ENCODE results near the gene ENO4.

Gene ENO4

GRCh38 chr10:116831086-116831485 lies 18.2 kb upstream of the ENO4 start:
- no peak for FAIRE-seq

GRCh38 chr10:116831790-116832189 lies 17.5 kb upstream of the ENO4 start:
- FAIRE-seq: no peak

- FAIRE-seq: no peak
These were observed 15.0 kb upstream of the ENO4 start for GRCh38 chr10:116833986-116834985.

GRCh38 chr10:116835658-116836057 lies 13.6 kb upstream of the ENO4 start:
- no peak for FAIRE-seq

- FAIRE-seq: no peak
These were observed 13.2 kb upstream of the ENO4 start for GRCh38 chr10:116836083-116836482.

- no peak for FAIRE-seq
These were observed 12.3 kb upstream of the ENO4 start for GRCh38 chr10:116836902-116837523.

- no peak for FAIRE-seq
These were observed 11.1 kb upstream of the ENO4 start for GRCh38 chr10:116838143-116838725.

GRCh38 chr10:116840389-116841075 lies 8.8 kb upstream of the ENO4 start:
- no peak for FAIRE-seq

- FAIRE-seq: no peak
These were observed 3.5 kb upstream of the ENO4 start for GRCh38 chr10:116845823-116846222.

GRCh38 chr10:116848032-116848943 lies 1.0 kb upstream of the ENO4 start:
- FAIRE-seq: no peak

GRCh38 chr10:116848944-116849247 lies 403 bp upstream of the ENO4 start:
- no peak for FAIRE-seq

GRCh38 chr10:116850058-116850611 lies 836 bp downstream of the ENO4 start:
- no peak for FAIRE-seq

GRCh38 chr10:116852246-116852645 lies 2.9 kb downstream of the ENO4 start:
- no peak for FAIRE-seq

- FAIRE-seq: no peak
These were observed 4.0 kb downstream of the ENO4 start for GRCh38 chr10:116853287-116853686.

- FAIRE-seq: no peak
These were observed 4.4 kb downstream of the ENO4 start for GRCh38 chr10:116853701-116854100.

GRCh38 chr10:116857156-116857555 lies 7.9 kb downstream of the ENO4 start:
- FAIRE-seq: no peak

- no peak for FAIRE-seq
These were observed 12.5 kb downstream of the ENO4 start for GRCh38 chr10:116861796-116862195.

- no peak for FAIRE-seq
These were observed 15.1 kb downstream of the ENO4 start for GRCh38 chr10:116864436-116864835.

- FAIRE-seq: no peak
These were observed 16.8 kb downstream of the ENO4 start for GRCh38 chr10:116866066-116866465.

GRCh38 chr10:116866987-116867595 lies 17.8 kb downstream of the ENO4 start:
- no peak for FAIRE-seq

GRCh38 chr10:116868198-116868676 lies 18.9 kb downstream of the ENO4 start:
- FAIRE-seq: no peak
